Esophagus squamous epithelium (tissue), 4 donors: ENCODE results near the gene TNNC2.

Source experiments
- POLR2A ChIP-seq, 4 donors: fragments of 450-650 bp; IDR thresholded peaks; one replicate each; pipeline ENCODE4 v1.6.1; 2017; ENCODE audit warnings: antibody characterized with exemption in 4 of 4, mild to moderate bottlenecking in 4 of 4, moderate library complexity in 3 of 4
- TF ChIP-seq, protein P1 (sequence below), 6 experiments: fragments of 450-650 bp in 4 of 6; fragments of 200-600 bp in 2 of 6; sonication (generic) in 2 of 6; IDR thresholded peaks; one replicate each; pipeline ENCODE4 v1.5.1; 2016 to 2019; ENCODE audit warnings: antibody characterized with exemption in 6 of 6, mild to moderate bottlenecking in 4 of 6, moderate library complexity in 4 of 6

DNA sequence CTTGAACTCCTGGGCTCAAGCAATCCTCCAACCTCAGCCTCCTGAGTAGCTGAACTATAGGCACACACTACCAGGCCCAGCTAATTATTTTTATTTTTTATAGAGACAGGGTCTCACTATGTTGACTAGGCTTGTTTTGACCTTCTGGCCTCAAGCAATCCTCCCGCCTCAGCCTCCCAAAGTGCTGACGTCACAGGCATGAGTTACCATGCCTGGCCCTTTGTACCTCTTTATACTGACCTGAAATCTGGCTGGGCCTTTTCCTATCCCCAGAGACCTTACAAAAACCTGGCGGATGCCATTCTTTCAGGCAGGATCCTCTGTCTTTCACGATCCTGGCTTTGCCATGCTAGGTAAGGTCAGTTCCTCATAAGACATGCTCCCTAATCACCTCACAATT is 47.0 kb downstream of the TNNC2 start:
- TF ChIP-seq POLR2A (IDR thresholded peaks at IDR 0.05), result no peak
- TF ChIP-seq, protein P1, sequence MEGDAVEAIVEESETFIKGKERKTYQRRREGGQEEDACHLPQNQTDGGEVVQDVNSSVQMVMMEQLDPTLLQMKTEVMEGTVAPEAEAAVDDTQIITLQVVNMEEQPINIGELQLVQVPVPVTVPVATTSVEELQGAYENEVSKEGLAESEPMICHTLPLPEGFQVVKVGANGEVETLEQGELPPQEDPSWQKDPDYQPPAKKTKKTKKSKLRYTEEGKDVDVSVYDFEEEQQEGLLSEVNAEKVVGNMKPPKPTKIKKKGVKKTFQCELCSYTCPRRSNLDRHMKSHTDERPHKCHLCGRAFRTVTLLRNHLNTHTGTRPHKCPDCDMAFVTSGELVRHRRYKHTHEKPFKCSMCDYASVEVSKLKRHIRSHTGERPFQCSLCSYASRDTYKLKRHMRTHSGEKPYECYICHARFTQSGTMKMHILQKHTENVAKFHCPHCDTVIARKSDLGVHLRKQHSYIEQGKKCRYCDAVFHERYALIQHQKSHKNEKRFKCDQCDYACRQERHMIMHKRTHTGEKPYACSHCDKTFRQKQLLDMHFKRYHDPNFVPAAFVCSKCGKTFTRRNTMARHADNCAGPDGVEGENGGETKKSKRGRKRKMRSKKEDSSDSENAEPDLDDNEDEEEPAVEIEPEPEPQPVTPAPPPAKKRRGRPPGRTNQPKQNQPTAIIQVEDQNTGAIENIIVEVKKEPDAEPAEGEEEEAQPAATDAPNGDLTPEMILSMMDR (IDR thresholded peaks at IDR 0.05), result no peak
